ENCODE data around the gene ALKBH8.
A peak's percentile ranks its signal among the peaks of the same experiment; 100 is the strongest.
"Not testable (repeated sequence)": the region's sequence is repeated elsewhere in the genome, so short reads cannot be mapped to it uniquely, and the experiment has no call there.

Gene ALKBH8

DNA sequence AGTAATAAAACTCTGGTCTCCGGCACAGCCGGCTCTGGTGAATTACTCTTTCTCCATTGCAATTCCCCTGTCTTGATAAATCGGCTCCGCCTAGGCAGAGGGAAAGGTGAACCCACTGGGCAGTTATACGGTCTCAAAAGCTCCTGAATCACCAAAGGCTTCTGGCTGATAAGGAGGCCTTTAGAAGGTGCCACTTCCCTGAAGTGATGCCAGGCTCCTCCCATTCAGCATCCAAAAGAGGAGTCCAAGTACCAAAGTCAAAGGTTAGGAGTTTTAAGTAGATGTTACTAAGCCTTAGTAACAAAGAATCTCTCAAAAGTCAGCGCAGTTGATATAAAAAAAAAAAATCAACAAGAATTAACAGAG is 11.8 kb upstream of the ALKBH8 start:
- ChIA-PET CTCF (interaction anchor here (0.8 to 6.3 kb wide), 9 partner anchors 11 to 199 kb away, joined by 3 to 59 read pairs (median 4); partner anchors contain the start of gene ALKBH8), POLR2A (no interaction called here)
- TF ChIP-seq, protein P1, sequence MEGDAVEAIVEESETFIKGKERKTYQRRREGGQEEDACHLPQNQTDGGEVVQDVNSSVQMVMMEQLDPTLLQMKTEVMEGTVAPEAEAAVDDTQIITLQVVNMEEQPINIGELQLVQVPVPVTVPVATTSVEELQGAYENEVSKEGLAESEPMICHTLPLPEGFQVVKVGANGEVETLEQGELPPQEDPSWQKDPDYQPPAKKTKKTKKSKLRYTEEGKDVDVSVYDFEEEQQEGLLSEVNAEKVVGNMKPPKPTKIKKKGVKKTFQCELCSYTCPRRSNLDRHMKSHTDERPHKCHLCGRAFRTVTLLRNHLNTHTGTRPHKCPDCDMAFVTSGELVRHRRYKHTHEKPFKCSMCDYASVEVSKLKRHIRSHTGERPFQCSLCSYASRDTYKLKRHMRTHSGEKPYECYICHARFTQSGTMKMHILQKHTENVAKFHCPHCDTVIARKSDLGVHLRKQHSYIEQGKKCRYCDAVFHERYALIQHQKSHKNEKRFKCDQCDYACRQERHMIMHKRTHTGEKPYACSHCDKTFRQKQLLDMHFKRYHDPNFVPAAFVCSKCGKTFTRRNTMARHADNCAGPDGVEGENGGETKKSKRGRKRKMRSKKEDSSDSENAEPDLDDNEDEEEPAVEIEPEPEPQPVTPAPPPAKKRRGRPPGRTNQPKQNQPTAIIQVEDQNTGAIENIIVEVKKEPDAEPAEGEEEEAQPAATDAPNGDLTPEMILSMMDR (IDR thresholded peaks at IDR 0.05; ENCODE audit: control extremely low read depth, extremely low read depth, low read depth, missing control alignments): no peak
- no peak for DNase-seq (ENCODE audit: extremely low spot score)

DNA sequence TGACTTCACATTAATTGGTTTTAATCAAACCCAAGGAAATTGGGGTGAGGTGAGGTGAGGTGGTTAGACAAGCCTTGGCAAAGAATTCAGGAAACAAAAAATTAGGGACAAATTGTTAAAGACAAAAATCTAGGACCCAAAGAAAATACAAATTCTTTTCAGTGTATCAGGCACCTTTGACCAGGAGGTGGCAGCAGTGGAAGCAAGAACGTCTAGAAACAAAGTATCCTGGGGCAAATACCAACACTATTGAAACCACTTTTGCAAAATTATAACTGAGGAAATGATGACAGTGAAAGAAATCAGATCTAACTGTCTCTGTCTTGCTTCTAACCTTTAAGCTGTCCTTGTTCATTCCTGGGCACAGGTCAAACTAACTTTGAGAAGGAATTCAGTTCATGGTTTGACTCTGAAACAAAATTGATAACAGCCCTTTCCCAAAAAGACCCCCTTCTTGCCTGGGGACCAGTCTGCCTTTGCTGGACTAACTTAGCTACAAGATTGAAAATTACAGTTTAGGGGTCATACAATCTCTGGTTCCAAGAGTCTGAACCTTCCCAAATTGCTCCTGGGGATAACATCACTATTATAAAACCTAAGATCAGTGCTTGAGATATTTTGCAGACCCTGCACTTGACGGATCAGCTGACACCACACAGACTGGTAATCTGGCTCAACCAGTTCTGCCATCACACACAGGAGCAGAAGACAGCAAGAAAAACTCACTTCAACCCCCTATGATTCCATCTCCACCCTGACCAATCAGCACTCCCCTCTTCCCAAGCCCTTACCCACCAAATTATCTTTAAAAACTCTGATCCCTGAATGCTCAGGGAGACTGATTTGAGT is 11.2 kb upstream of the ALKBH8 start:
- peak; percentile 62 for DNase-seq (ENCODE audit: extremely low spot score)
- TF ChIP-seq, protein P1 (IDR thresholded peaks at IDR 0.05; ENCODE audit: control extremely low read depth, extremely low read depth, low read depth, missing control alignments): peak; percentile 64
- CTCF ChIA-PET: interaction anchor here (0.8 to 6.3 kb wide), 10 partner anchors 11 to 200 kb away, joined by 3 to 59 read pairs (median 4); partner anchors contain the start of gene ALKBH8
- POLR2A ChIA-PET: not testable (repeated sequence)

DNA sequence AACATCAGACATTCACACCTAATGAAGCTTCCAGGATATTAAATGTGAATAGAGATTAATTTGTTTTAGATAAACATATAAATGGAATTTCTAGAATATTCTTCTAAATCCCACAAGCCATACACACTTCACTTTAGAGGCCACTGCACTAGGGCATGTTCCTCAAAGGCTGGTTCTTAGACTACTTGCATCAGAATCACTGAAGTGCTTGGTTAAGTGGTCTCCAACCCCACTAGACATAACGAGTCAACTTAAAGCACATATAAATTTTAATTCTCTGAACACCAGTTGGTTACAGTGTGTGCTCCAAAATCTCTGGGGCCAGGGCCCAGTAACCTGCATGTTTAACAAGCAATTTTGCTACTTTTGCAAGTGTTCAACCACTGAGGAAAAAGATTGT is 7.9 kb upstream of the ALKBH8 start:
- CTCF ChIA-PET: interaction anchor here (1.1 to 6.3 kb wide), 4 partner anchors 10 to 116 kb away, joined by 3 to 59 read pairs (median 20); no protein-coding TSS in a partner anchor
- TF ChIP-seq, protein P1 (IDR thresholded peaks at IDR 0.05; ENCODE audit: control extremely low read depth, extremely low read depth, low read depth, missing control alignments): no peak
- POLR2A ChIA-PET: no interaction called here
- DNase-seq (ENCODE audit: extremely low spot score): no peak

DNA sequence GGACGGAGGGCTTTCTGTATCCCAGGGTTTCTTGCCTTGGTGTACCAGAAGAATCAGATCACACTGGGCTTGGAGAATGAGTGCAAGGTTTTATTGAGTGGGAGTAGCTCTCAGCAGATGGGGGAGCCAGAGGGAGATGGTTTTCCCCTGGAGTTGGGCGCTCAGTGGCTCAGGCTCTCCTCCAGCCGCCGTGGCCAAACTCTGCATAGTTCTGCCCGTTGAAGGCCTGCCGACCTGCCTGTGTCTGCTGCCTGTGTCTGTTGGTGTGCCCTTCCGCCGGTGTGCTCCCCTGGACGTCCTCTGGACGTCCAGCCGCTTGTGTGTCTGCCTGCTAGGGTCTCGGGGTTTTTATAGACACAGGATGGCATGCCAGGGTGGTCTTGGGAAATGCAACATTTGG is 4.5 kb upstream of the ALKBH8 start:
- TF ChIP-seq, protein P1 (IDR thresholded peaks at IDR 0.05; ENCODE audit: control extremely low read depth, extremely low read depth, low read depth, missing control alignments): no peak
- POLR2A ChIA-PET: no interaction called here
- DNase-seq (ENCODE audit: extremely low spot score): no peak
- CTCF ChIA-PET: interaction anchor here (0.7 to 13.9 kb wide), 4 partner anchors 21 to 347 kb away, joined by 3 to 157 read pairs (median 9); no protein-coding TSS in a partner anchor

DNA sequence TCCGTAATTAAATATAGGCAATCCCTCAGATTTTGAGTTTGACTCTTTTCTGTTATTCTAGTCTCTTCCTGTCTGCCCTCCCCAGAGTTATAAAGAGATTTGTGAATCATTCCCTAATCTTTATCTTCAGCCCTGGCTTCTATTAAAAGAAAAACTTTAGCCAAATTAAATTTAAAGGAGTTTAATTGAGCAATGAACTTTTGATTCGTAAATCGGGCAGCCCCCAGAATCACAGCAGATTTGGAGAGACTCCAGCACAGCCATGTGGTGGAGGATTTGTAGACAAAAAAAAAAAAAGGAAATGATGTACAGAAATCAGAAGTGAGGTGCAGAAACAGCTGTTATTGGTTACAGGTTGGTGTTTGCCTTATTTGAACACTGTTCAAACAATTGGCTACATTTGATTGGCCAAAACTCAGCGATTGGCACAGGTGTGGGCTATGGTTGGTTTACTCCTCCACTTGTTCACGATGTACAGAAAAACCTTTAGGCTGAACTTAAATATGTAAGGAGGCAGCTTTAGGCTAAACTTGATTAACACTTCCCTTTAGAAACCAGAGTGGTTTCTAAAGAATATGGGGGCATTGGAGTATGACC is 2.3 kb upstream of the ALKBH8 start:
- POLR2A ChIA-PET: no interaction called here
- CTCF ChIA-PET: interaction anchor here (0.9 to 13.9 kb wide), 8 partner anchors 8 to 349 kb away, joined by 3 to 157 read pairs (median 5); no protein-coding TSS in a partner anchor
- DNase-seq (ENCODE audit: extremely low spot score): no peak

DNA sequence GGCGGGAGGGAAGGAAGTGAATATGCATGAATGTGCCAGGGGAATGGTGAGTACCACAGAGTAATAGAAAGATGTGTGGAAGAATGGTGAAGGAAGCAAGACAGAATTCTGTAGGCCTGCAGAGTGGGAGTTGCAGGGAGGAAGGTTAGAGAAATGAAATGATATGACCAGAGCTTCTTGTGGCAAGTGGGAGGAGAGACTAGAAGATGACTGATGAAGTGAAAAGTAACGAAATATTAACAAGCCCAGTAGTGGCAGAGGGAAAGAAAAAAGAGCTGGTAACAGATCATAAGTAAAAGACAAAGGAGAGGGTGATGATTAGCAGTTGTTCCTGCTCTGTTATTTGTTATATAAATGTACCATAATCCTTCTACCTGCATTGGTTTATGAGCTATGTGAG is 1.0 kb upstream of the ALKBH8 start:
- CTCF ChIA-PET: interaction anchor here (0.9 to 13.9 kb wide), 12 partner anchors 9 to 350 kb away, joined by 3 to 157 read pairs (median 4); no protein-coding TSS in a partner anchor
- POLR2A ChIA-PET: interaction anchor here (0.8 kb wide), 1 partner anchor 123 kb away, joined by 3 read pairs; no protein-coding TSS in a partner anchor
- TF ChIP-seq, protein P1 (IDR thresholded peaks at IDR 0.05; ENCODE audit: control extremely low read depth, extremely low read depth, low read depth, missing control alignments): no peak
- DNase-seq (ENCODE audit: extremely low spot score): no peak

More for the DNA sequence above, 2.3 kb upstream of the ALKBH8 start:
- TF ChIP-seq, protein P1 (IDR thresholded peaks at IDR 0.05; ENCODE audit: control extremely low read depth, extremely low read depth, low read depth, missing control alignments): no peak

DNA sequence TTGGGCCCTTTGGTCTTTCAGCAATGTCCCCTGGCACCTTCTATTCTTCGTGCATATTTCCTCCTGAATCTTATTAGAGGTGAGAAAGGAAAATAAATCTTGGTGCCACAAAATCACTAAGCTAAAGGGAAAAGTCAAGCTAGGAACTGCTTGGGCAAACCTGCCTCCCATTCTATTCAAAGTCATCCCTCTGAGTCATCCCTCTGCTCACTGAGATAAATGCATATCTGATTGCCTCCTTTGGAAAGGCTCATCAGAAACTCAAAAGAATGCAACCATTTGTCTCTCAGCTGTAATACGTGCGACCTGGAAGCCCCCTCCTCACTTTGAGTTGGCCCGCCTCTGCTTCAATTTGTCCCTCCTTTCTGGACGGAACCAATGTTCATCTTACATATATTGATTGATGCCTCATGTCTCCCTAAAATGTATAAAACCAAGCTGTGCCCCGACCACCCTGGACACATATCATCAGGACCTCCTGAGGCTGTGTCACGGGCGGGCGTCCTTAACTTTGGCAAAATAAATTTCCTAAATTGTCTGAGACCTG is 493 bp upstream of the ALKBH8 start:
- CTCF ChIA-PET: interaction anchor here (1.3 to 13.9 kb wide), 9 partner anchors 11 to 248 kb away, joined by 3 to 157 read pairs (median 5); no protein-coding TSS in a partner anchor
- DNase-seq (ENCODE audit: extremely low spot score); POLR2A ChIA-PET: not testable (repeated sequence)
